ENCODE data around the gene TSC22D2.

- TF ChIP-seq EZH2 (optimal IDR thresholded peaks at IDR 0.05; ENCODE audit: low read depth, low read length): no peak
- peak; percentile 59 for TF ChIP-seq CTCF (IDR thresholded peaks at IDR 0.05; ENCODE audit: low read length)
- no peak for TF ChIP-seq EZH2phosphoT487 (IDR thresholded peaks at IDR 0.05; ENCODE audit: low read length)
Observed at GRCh38 chr3:150409512-150410310, 1.6 kb downstream of the TSC22D2 start.

All from MM.1S (cell line).